ENCODE data around the gene CHSY1. TPM values are rescaled to one million over a fixed set of nuclear protein-coding genes. Genes with fewer than 3 reads are reported as not detected.
A peak's percentile ranks its signal among the peaks of the same experiment; 100 is the strongest.

The CHSY1 gene
- total and polyA plus RNA-seq, 2 of the 13 experiments (the other 11 are each of a cell fraction or from before 2014, with no cell fraction given): 13.3 to 13.7 TPM

DNA sequence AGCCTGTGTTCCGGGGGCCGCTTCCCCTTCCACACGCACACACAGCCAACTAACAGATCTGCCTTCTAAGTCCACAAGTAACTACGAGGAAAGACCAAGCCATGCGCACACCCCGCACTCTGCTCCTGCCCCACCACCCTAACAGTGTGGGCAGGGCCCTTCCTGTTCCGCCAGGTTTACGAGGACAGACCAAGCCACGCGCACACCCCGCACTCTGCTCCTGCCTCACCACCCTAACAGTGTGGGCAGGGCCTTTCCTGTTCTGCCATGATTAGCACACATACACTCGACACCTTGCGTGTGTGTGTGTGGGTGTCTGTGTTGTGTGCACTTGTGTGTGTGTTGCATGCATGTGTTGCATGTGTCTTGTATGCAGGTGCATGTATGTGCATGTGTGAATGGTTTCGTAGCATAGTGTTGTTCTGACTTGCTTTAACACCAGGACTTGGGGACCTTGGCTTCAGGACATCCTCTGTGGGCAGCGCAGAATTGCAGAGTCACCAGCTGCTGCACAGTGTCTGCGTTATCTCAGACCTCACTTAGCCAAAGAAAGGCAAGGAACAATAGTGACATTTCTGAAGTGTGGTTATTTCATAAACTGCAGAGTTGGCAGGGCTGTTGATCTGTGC lies 114.4 kb downstream of the CHSY1 start:
- H2AFZ ChIP-seq (ENCODE audit: low read length): no peak overlapping the region
- no peaks in the 10 kb centered on the region for H3K79me2 ChIP-seq (ENCODE audit: insufficient read depth, low read length)
- CTCF ChIA-PET (ENCODE audit: low intra/inter-chr PET ratio, low total read pairs): no interaction called here
- intact Hi-C loops (cut with micrococcal nuclease; ENCODE audit: unreplicated experiment): no loop called here
- peaks cover 23% of the 10 kb centered on the region for H3K4me1 ChIP-seq (ENCODE audit: insufficient read depth, low read length)
- peaks cover 5 to 11% of the 10 kb centered on the region in 2 experiments; a peak in 4 of 5 replicates for H3K27me3 ChIP-seq (ENCODE audit: control insufficient read depth in 1 of 2, insufficient read depth in 2 of 2, low read length in 2 of 2)
- WGBS (ENCODE audit: low lambda C conversion rate): 73% methylated on average over 12 of the region's 16 CpGs
- no peak for DNase-seq (ENCODE audit: low spot score)
- in situ Hi-C loops (cut with HindIII; ENCODE audit: extremely low pct_ligation_motif_present, low pct_unique_long_range_greater_than_20kb): no loop called here
- POLR2A ChIA-PET: no interaction called here
- FAIRE-seq: no peak
- TF ChIP-seq ZNF350 (CRISPR knock-in tag; IDR thresholded peaks at IDR 0.05; ENCODE audit: borderline replicate concordance, low read depth): no peak
- TF ChIP-seq, protein P1, sequence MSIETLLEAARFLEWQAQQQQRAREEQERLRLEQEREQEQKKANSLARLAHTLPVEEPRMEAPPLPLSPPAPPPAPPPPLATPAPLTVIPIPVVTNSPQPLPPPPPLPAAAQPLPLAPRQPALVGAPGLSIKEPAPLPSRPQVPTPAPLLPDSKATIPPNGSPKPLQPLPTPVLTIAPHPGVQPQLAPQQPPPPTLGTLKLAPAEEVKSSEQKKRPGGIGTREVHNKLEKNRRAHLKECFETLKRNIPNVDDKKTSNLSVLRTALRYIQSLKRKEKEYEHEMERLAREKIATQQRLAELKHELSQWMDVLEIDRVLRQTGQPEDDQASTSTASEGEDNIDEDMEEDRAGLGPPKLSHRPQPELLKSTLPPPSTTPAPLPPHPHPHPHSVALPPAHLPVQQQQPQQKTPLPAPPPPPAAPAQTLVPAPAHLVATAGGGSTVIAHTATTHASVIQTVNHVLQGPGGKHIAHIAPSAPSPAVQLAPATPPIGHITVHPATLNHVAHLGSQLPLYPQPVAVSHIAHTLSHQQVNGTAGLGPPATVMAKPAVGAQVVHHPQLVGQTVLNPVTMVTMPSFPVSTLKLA (IDR thresholded peaks at IDR 0.05): peak; percentile 60
- H3K4me3 ChIP-seq (replicated peaks in 1 of 3; ENCODE audit: insufficient read depth in 1 of 3, low read depth in 2 of 3, low read length in 3 of 3): no peak overlapping the region
- no peak for ATAC-seq
- no peak overlapping the region for H3K27ac ChIP-seq (ENCODE audit: extremely low read length, insufficient read depth, low read length)
- H3K9ac ChIP-seq (ENCODE audit: insufficient read depth, low read depth, low read length): no peak overlapping the region
- BruUV-seq (replicated peaks): no TSS peak
- H3K4me2 ChIP-seq (ENCODE audit: low read depth, low read length): no peak overlapping the region
- no peaks in the 10 kb centered on the region for H3K9me3 ChIP-seq (ENCODE audit: low read length)
- no peaks in the 10 kb centered on the region for H4K20me1 ChIP-seq (ENCODE audit: insufficient read depth, low read length)
- no peaks in the 10 kb centered on the region for H3K36me3 ChIP-seq (replicated peaks in 1 of 2; ENCODE audit: control insufficient read depth in 1 of 2, insufficient read depth in 2 of 2, low read length in 2 of 2)

DNA sequence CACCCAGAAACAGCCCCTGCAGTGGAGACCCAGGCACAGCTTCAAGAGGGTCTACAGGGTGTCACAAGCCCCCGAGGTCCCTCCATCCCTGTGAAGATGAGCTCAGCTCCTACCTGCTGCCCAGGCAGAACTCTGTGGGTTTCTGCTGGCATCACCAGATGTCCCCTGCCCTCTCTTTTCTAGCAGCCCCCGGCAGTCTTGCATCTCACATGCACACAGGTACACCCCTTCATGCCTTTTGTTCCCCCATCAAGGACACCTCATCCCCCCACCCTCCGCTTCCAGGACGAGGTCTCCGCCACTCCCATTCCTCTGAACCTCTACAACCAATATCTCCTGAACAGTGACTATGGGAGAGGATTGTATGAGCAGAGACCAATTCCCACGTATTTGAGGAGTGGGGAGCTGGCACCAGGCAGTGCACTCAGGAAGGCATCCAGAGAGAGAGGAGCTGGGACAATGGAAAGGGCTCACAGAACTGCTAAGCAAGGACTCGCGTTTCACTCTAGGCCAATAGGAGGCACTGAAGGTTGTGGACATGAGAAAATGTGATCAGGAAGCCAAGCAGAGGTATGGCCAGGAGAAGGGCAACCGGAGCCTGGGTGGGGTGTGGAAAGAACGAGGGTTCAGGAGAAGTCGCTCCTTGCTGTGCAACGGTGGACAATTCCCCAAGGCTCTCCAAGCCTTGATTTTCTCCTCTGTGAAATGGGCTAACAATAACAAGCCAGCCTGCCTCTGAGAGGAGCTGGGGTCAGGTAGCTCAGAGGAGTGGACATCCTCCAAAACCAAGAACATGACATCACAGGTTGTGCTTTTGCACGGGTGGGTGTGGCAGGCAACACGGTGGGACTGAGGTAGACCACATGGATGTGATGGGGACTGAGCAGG lies 115.2 kb downstream of the CHSY1 start:
- CTCF ChIA-PET (ENCODE audit: low intra/inter-chr PET ratio, low total read pairs): no interaction called here
- peaks cover 25% of the 10 kb centered on the region for H3K4me1 ChIP-seq (ENCODE audit: insufficient read depth, low read length)
- no peak overlapping the region for H3K4me2 ChIP-seq (ENCODE audit: low read depth, low read length)
- no TSS peak for BruUV-seq (replicated peaks)
- H3K27me3 ChIP-seq (ENCODE audit: control insufficient read depth in 1 of 2, insufficient read depth in 2 of 2, low read length in 2 of 2): peaks cover 5 to 11% of the 10 kb centered on the region in 2 experiments; a peak in 4 of 5 replicates
- no peak for FAIRE-seq
- H3K36me3 ChIP-seq (replicated peaks in 1 of 2; ENCODE audit: control insufficient read depth in 1 of 2, insufficient read depth in 2 of 2, low read length in 2 of 2): no peaks in the 10 kb centered on the region
- no peak for DNase-seq (ENCODE audit: low spot score)
- no peak for ATAC-seq
- H3K9me3 ChIP-seq (ENCODE audit: low read length): no peaks in the 10 kb centered on the region
- intact Hi-C loops (cut with micrococcal nuclease; ENCODE audit: unreplicated experiment) (no loop called here), in situ Hi-C loops (cut with HindIII; ENCODE audit: extremely low pct_ligation_motif_present, low pct_unique_long_range_greater_than_20kb) (no loop called here)
- no peak overlapping the region for H3K4me3 ChIP-seq (replicated peaks in 1 of 3; ENCODE audit: insufficient read depth in 1 of 3, low read depth in 2 of 3, low read length in 3 of 3)
- no peaks in the 10 kb centered on the region for H4K20me1 ChIP-seq (ENCODE audit: insufficient read depth, low read length)
- POLR2A ChIA-PET: no interaction called here
- no peak overlapping the region for H3K9ac ChIP-seq (ENCODE audit: insufficient read depth, low read depth, low read length)
- H2AFZ ChIP-seq (ENCODE audit: low read length): no peak overlapping the region
- H3K27ac ChIP-seq (ENCODE audit: extremely low read length, insufficient read depth, low read length): no peak overlapping the region
- no peaks in the 10 kb centered on the region for H3K79me2 ChIP-seq (ENCODE audit: insufficient read depth, low read length)
- TF ChIP-seq CEBPB (IDR thresholded peaks at IDR 0.05; ENCODE audit: borderline replicate concordance, low read depth, low read length): no peak
- TF ChIP-seq FOXA3 (CRISPR knock-in tag; IDR thresholded peaks at IDR 0.05): no peak
- TF ChIP-seq ATM (IDR thresholded peaks at IDR 0.05; ENCODE audit: borderline replicate concordance): no peak
- peak; percentile 92 for TF ChIP-seq ZBTB33 (CRISPR knock-in tag; IDR thresholded peaks at IDR 0.05)
- peak; percentile 84 for TF ChIP-seq ZNF629 (CRISPR knock-in tag; conservative IDR thresholded peaks at IDR 0.05)
- no peak for TF ChIP-seq ISL2 (CRISPR knock-in tag; IDR thresholded peaks at IDR 0.05)
- TF ChIP-seq, protein P2, sequence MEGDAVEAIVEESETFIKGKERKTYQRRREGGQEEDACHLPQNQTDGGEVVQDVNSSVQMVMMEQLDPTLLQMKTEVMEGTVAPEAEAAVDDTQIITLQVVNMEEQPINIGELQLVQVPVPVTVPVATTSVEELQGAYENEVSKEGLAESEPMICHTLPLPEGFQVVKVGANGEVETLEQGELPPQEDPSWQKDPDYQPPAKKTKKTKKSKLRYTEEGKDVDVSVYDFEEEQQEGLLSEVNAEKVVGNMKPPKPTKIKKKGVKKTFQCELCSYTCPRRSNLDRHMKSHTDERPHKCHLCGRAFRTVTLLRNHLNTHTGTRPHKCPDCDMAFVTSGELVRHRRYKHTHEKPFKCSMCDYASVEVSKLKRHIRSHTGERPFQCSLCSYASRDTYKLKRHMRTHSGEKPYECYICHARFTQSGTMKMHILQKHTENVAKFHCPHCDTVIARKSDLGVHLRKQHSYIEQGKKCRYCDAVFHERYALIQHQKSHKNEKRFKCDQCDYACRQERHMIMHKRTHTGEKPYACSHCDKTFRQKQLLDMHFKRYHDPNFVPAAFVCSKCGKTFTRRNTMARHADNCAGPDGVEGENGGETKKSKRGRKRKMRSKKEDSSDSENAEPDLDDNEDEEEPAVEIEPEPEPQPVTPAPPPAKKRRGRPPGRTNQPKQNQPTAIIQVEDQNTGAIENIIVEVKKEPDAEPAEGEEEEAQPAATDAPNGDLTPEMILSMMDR (CRISPR knock-in tag; IDR thresholded peaks at IDR 0.05): 0 out of 2 replicates have a peak, but pooled peaks have one; percentile 4
- 54% methylated on average over 13 of the region's 14 CpGs for WGBS (ENCODE audit: low lambda C conversion rate)

Data from HepG2 (cell line).